DMS79 (cell line): ENCODE data around the gene CYP46A1.
A peak's percentile ranks its signal among the peaks of the same experiment; 100 is the strongest.
"Not testable (repeated sequence)": the region's sequence is repeated elsewhere in the genome, so short reads cannot be mapped to it uniquely, and the experiment has no call there.

Experiments used
- DNase-seq: peaks from one replicate; lab custom pipeline; 2025; lab: John Stamatoyannopoulos, UW

CYP46A1 gene

DNA sequence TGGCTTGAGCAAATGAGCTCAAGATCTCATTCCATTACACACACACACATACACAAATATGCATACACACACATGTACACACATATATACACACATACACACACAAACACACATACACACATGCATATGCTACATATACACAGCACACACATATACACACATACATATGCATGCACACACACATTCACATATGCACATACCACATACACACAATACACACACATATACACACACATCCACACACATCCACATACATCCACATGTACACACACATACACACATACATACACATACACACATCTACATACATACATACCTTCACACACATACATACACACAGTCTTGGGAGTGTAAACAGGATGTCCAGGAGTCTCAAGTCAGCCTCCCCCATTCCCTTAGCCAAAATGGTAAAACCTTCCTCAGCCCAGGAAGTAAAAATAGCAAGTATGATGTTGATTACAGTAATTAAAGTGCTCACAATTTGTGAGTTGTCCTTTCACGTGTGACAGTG lies 26.4 kb upstream of the CYP46A1 start:
- no peak for DNase-seq

DNA sequence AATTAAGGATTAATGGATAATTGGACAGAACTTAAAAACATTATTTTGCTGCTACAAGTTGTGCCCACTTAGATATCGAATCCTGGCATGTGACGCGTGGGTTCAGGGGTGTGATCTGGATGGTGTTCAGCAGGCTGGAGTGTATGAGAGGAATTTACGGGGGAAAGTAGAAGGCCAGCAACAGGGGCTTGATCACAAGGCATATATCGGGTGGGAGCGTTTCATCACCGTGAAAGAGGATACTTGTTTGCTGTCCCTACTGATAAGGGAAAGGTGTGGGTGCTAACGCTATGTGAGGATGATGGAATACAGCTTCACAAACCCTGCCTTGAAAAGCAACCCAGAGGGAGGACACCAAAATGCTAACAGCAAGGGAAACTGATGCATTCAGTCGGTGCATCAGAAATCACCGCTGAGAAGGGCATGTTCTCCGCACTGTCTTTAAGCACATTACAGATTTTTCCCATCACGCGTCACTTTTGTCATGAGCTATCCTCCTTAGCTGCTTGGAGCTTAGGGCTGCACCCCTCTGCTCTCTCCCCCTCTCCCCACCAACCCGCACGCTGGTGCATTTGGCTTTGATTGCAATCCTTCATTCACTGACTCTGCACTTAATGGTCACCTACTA lies 25.8 kb upstream of the CYP46A1 start:
- DNase-seq = no peak

DNA sequence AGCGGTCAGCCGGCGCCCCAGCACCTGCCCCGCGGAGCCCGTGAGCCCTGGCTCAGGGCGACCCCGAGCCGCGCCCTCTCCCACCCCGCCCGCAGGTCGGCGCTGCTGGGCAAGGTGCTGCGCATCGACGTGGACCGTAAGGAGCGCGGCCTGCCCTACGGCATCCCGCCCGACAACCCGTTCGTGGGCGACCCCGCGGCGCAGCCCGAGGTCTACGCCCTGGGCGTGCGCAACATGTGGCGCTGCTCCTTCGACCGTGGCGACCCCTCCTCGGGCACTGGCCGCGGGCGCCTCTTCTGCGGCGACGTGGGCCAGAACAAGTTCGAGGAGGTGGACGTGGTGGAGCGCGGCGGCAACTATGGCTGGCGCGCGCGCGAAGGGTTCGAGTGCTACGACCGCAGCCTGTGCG lies 24.8 kb upstream of the CYP46A1 start:
- DNase-seq = peak; percentile 11

DNA sequence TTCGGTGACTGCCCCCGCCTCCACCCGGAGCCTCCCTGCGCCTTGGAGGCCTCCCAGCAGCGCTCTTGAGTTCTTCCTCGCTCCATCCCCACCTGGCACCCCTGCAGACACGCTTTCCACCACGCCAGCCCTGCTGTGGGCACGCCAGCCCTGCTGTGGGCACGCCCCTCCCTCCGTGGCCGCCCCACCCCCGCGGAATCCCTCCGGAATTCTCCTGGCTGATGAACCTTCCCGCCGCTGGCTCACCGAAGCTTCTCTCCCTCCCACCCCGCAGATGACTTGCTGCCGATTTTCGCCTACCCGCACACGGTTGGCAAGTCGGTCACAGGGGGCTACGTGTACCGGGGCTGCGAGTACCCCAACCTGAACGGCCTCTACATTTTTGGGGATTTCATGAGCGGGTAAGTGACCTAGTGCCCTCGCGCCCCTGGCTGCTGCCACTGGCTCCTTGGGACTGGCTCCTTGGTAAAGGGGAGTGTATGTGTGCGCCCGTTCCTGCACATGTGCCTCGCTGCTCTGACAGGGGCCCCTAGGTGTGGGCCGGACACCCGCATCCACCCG lies 24.0 kb upstream of the CYP46A1 start:
- DNase-seq = peak; percentile 15

DNA sequence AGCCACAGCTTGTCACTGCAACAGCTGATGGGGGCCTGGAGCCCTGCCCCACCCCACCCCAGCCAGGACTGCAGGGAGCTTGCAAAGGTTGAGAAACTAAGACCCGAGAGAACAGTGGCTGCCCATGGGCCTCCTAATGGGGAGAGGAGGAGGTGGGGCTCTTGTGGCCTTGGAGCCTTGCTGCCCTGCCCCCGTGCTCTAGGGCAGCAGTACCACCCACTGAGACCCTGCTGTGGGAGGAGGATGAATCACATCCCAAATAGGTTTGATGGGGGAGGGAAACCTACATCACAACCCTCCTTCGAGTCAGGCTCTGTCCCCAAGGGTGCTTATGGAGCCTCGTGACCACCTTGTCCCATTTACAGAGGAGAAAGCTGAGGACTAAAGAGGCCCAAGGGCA lies 23.3 kb upstream of the CYP46A1 start:
- DNase-seq = no peak

DNA sequence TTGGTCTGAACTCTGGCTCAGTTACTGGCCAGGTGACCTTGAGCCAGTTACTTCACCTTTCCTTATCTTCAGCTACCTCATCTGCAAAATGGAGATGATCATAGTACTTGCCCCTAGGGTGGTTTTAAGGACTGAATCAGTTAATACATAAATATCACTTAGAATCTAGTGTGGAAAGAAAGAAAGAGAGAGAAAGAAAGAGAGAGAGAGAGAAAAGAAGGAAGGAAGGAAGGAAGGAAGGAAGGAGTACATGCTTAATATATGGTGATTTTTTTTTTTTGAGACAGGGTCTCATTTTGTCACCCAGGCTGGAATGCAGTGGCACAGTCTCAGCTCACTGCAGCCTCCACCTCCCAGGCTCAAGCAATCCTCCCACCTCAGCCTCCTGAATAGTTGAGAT lies 22.9 kb upstream of the CYP46A1 start:
- DNase-seq = not testable (repeated sequence)

DNA sequence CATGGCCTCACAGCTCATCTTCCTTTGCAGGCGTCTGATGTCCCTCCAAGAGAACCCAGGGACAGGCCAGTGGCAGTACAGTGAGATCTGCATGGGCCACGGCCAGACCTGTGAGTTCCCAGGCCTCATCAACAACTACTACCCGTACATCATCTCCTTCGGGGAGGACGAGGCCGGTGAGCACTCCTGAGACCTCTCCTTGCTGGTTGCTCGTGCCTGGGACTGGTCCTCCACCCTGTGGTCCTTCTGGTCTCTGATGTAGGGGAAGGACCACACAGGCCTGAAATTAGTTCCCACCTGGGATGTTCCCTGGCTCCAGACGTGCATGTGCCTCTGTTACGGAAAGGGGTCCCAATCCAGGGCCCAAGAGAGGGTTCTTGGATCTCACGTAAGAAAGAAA lies 21.3 kb upstream of the CYP46A1 start:
- DNase-seq = no peak

DNA sequence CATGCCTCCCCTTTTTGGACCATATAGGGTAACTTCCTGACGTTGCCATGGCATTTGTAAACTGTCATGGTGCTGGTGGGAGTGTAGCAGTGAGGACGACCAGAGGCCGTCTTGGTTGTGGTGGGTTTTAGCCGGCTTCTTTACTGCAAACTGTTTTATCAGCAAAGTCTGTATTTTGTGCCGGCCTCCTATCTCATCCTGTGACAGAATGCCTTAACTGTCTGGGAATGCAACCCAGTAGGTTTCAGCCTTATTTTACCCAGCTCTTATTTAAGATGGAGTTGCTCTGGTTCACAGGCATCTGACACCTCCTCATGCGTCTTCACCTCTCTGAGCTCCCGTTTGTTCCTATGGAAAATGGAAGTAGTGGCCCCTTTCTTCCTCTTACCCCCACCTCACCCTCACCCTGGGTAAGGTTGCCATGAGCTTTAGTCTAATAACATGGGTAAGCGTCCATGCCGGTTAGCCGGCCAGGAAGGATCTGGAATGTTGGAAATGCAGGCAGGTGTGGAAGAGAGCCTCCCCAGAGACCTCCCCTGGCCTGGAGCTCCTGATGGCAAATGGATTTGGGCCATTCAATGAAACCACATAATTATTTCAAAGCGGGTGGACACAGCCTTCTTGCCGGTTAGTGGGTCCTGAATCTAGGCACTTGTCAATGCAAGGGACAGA lies 20.6 kb upstream of the CYP46A1 start:
- DNase-seq = peak; percentile 69

DNA sequence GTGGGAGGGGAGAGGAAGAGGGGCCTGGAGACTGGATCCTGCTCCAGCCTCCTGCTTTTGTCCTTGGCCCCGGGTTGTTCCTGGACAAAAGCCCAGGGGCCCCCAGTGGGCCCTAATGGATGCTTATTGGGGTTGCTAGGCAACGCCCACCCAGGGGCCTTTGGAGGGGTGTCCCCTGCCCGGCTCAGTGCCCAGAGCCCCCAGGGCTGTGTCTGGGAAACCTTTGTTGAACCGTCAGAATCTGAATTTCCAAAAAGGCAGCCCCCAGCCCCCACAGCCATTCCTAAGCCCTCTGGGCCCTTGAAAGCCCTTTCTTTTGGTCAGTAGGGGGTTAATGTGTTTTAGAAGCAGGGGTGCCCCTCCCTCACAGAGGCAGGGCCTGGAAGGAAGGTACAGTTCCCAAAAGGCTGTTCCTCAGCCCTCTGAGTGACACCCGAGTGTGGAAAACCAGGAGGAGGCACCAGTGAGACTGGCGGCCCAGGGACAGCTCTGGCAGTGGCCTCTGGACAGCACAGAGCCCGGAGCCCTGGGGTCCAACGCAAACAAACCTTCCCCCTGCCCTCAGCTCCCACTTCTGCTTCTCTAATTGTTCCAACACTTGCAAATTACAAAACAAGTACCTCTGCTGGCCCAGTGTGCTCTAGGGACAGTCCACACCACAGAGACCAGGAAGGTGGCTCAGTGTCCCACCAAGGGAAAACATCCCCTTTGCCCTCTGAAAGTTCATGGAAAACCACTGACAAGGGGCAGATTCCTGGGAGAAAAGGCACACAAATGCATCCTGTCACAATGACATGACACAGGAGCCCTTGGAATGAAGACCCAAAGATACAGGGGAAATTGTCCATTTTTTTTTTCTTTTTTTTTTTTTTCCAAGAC lies 19.8 kb upstream of the CYP46A1 start:
- DNase-seq = peak; percentile 69

DNA sequence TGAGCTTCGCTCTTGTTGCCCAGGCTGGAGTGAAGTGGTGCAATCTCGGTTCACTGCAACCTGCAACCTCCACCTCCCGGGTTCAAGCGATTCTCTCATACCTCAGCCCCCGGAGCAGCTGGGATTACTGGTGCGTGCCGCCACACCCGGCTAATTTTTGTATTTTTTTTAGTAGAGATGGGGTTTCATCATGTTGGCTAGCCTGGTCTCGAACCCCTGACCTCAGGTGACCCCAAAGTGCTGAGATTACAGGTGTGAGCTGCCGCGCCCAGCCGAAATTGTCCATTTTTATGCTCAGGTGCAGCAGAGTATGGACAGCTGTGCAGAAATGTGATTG lies 19.2 kb upstream of the CYP46A1 start:
- peak; percentile 13 for DNase-seq

DNA sequence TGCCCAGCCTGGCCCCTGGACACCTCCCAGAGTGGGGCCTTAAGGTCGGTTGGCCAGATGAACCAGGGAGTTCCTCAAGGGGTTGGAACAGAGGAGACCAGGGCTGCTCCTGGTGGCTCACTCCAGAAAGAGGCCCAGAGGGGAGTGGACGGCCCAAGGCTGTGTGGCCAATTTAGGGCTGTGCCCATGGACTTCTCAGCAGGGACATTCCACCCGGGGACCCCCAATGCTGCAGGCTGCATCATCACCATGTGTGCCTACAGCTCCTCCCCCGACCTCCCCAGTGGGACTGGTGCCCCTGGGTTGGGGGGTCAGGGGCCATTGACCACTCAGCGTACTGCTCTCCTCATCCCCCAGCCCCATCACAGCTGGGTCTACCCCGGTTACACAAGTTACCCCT lies 17.6 kb upstream of the CYP46A1 start:
- DNase-seq = no peak

DNA sequence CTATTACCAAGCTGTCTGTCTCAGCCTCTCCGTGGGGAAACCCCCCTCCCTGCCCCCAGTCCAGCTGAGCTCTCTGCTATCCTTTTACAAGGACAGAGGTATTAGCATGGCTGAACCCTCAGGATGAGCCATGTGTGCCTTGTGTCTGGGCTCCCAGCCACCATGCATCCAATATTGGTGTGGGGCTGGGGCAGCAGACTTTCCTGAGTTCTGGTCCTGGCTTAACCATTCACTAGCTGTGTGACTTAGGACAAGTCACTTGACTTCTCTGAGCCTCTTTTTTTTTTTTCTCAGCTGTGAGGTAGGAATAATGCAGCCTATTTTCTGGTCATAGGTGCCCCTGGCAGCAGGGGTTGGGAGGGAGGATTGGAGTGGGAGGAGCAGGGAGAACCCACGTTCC lies 17.1 kb upstream of the CYP46A1 start:
- no peak for DNase-seq

DNA sequence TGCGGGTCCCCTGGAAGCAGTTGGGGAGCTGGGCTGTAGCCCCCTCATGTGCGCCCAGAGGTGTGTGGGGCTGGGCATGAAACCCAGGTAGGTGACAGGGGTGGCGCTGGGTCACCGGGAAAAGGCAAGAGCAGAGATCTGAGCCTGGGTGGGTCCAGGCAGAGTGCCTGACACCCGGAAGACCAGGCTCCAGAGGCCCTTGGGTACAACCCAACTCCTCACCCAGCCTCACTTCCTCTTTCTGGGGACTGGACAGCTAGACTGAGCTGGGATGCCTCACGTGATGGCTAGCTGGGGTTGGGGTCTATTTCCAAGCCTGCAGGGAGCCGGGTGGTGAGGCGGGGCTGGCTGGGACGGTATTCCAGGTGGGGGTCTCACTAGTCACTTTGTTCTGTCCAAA lies 16.3 kb upstream of the CYP46A1 start:
- DNase-seq = no peak

DNA sequence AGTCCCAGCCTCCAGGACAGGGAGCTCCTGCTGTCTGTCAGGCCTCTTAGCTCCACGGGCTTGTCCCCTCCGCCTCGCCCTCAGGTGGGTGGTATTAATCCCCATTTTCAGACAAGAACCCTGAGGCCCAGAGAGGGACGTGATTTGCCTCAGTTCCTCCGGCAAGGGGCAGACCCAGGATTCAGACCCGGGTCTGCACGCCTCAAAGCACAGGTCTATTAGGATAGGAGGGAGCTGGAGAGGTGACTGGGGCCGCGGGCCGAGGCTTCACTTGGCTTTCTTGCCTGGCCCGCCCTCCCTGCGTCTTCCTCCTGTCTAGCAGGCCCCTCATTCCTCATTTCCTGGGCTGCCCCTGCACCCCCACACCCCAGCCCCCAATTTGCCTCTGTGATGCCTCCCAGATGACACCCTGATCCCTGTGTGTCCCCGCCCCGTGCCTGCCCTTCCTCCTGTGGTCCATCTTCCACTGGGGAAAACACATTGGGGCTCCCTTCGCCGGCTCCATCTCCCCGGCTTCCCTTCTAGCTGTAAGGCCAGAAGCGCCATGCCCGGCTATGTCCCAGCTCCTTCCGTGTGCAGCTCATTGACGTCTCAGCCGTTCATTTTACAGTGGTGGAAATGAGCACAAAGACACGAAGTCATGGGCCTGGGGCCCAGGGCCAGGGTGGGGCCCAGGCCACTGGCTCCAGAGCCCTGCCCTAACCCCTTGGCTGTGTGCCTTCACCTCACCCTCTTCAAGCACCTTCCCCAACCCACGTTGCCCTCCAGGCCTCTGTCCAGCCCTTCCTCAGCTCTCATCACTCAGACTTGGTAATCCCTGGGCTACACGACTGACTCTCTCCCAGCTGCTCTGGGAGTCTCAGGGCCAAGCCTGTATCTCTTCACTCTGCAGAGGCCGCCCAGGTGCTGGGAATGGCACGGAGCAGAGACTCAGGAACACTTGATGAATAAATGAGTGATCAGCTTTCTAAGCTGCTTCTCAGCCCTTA lies 15.5 kb upstream of the CYP46A1 start:
- no peak for DNase-seq

DNA sequence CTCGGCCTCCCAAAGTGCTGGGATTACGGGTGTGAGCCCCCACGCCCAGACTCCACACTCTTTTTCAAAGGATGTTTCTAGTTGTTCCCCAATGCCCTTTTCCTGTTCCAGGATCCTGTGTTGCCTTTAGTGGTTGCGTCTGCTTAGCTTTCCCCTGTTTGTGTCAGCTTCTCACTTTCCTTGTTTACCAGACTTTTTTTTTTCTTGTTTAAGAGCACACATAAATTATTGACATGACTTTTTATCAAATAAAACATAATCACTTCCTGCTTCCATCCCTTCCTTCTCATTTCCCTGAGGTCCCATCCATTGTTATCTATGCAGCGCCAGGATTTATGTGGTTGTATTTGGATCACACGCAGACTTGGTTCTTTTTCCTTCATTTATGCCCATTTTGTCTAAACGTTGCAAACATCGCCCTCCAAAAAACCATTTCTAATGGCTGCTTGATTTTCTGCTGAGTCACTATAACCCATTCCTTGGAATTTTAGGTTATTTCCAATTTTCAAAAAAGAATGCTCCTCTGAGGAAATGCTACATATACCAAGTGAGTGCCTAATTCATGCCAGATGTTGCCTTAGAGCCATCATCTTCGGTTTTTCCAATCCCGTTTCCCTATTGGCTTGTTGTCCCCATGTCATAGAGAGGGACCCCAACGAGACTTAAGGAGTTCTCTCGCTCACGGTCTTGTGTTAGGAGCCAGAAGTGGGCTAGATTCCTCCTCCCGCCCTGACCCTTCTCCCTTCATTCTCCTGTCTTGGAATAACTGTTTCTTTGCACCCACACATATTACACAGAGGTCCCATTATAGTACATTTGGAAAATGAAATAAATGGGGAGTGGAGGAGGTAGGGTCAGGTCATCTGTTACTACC lies 13.5 kb upstream of the CYP46A1 start:
- DNase-seq = no peak

DNA sequence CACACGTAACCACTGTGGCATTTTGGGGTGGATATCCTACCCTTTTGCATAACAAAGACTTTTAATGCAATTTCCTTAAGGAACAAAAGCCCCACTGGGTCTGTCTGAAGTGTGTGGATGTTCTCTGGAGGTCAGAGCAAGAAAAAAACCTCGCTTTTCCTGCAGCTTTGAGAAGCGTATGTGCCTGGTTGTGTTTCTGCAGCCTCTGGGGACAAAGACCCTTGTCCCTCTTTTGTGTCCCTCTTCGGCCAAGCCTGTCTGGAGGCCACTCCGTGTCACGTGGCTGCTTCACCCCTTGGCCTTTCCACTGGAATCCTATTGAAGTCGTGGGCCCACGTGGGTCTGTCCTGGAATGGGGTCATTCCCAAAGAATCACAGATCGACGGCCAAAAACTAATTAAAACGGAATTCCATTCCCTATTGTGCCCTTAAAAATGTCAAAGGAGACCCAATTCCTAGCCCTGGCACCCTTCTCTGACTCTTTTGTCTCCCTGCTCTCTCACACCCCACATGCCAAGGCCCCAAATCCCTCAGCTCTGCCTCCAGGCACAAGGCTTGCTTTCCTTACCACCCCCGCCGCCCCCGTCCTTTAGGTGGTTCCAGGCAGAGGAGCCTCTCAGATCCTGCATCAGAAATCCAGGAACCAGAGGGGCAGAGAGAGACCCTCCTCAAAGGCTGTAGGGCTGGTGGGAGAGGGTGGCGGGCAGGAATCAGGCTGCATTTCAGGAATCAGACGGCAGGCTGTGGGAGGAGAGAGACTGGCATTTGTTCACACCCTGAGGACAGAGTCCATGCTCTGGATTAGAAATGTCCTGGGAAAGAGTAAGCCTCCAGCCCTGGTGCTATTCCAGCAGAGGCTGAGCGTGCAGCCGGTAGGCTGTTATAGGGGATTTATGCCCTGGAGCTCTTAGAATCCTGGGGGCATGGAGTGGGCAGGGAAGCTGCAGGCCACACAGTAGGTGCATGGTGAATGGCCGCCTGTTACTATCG lies 12.6 kb upstream of the CYP46A1 start:
- DNase-seq = no peak

DNA sequence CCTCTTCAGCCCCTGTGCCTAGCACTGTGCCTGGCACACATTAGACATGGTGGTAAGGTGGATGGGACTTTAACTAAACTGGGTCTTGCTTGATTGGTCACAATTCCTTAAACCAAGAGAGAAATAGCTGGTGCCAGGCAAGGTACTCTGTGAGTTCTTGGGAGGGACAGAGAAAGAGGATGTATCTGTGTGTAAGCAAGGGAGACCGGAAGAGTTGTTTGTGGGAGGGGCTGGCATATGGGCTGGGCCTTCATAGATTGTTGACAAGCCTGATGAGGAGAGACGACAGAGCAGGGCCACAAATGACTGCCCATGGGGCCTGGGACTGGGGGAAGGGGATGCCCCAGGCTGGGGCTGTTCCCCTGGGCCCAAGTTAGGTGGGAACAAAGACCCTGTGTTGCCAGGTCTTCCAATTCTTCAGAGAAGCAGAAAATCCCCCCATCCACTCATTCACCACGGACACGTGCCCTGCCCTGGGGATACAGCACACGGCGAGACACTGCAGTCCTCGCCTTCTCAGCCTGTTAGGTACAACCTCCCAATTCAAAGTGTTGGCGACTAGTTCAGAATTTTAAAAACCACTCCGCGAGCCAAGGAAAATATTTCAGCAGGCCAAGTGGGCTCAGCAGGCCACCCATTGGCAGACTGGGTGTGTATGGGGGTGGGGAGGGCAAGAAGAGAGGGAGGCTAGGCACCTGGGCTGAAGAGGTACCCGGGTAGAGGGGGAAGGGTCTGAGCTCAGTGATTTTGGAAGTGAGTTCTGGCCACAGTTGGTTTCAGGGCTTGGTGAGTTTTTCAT lies 11.4 kb upstream of the CYP46A1 start:
- no peak for DNase-seq

DNA sequence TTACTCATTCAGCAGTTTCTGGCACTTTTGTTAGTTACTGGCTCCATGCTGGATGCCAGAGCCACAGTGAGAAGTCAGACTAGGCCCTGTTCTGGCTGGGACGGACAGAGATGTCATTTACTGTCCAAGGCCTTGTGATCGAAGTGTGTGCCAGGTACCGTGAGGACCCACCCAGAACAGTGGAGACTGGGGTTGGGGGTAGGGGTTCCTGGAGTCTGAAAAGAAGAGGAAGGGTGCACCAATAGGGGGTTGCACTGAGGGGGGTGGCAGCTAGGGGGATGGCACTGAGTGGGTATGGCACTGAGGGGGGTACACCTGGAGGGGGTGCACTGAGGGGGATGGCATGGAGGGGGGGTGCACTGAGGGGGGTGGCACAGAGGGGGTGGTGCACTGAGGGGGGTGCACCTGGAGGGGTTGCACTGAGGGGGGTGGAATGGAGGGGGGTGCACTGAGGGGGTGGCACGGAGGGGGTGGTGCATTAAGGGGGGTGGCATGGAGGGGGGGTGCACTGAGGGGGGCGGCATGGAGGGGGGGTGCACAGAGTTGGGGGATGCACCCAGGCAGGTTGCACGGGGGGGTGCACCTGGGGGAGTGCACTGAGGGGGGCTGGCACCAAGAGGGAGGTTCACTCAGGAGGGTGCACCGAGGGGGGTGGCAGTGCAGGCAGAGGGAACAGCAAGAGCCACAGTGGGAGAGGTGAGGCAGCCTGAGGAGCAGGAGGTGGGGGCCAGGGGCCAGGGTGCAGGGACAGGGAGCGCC lies 10.6 kb upstream of the CYP46A1 start:
- DNase-seq = no peak
